Urinary bladder (tissue), 4 donors: ENCODE data around the gene SUN5. TPM values are rescaled to one million over a fixed set of nuclear protein-coding genes. Genes with fewer than 3 reads are reported as not detected.
"Not testable (repeated sequence)": the region's sequence is repeated elsewhere in the genome, so short reads cannot be mapped to it uniquely, and the experiment has no call there.

ENCODE experiments used
- DNase-seq: peaks from one replicate; pipeline ENCODE4 v3.0.0-alpha.2; 2015; ENCODE audit errors: extremely low spot score
- H3K27ac ChIP-seq: one replicate; pipeline ENCODE4 v1.5.1; 2013; ENCODE audit warnings: low read depth, mild to moderate bottlenecking, moderate library complexity
- H3K36me3 ChIP-seq: one replicate; pipeline ENCODE4 v1.6.1; 2013; ENCODE audit warnings: mild to moderate bottlenecking, moderate library complexity; ENCODE audit not compliant: insufficient read depth
- H3K4me1 ChIP-seq: one replicate; pipeline ENCODE4 v1.6.1; 2013; ENCODE audit warnings: mild to moderate bottlenecking, moderate library complexity; ENCODE audit not compliant: insufficient read depth
- H3K4me3 ChIP-seq: one replicate; pipeline ENCODE4 v1.5.1; 2013; ENCODE audit warnings: low read depth, low read length
- WGBS: extraction: QIAGEN DNeasy Blood & Tissue Kit; methylation state at CpG from one replicate; pipeline ENCODE4 v1.1.7; 2013; 5-methylcytosine and 5-hydroxymethylcytosine counted together
- polyA plus RNA-seq: library from polyadenylated mRNA; stranded (reverse); fragments of 200-250 nt; gene quantifications from one replicate; pipeline ENCODE4 v1.2.3, GENCODE V29; 2013
- total RNA-seq: library from RNA; depleted of rRNA; stranded (reverse); fragments of >200 nt; gene quantifications from one replicate; pipeline ENCODE4 v1.2.3, GENCODE V29; 2014
- donor health status: healthy with polysubstance abuse.
- donor health status: healthy.

The SUN5 gene
- total and polyA plus RNA-seq, 2 donors, result not detected

- no peak for DNase-seq
- H3K36me3 ChIP-seq, result no peaks in the 10 kb centered on the region
- no peak overlapping the region for H3K27ac ChIP-seq
- no peak overlapping the region for H3K4me3 ChIP-seq
- no peaks in the 10 kb centered on the region for H3K4me1 ChIP-seq
- 81% methylated on average over 16 of the region's 16 CpGs for WGBS
Measured at GRCh38 chr20:32966881-32967781, 37.1 kb downstream of the SUN5 start.

- 90% methylated on average over 4 of the region's 4 CpGs for WGBS
- H3K4me3 ChIP-seq, result no peak overlapping the region
- no peak for DNase-seq
- H3K4me1 ChIP-seq, result no peaks in the 10 kb centered on the region
- H3K36me3 ChIP-seq, result no peaks in the 10 kb centered on the region
- no peak overlapping the region for H3K27ac ChIP-seq
Measured at GRCh38 chr20:32966382-32966781, 37.9 kb downstream of the SUN5 start.

GRCh38 chr20:32965581-32966373 lies 38.5 kb downstream of the SUN5 start:
- no peak for DNase-seq
- WGBS, result 75% methylated on average over 12 of the region's 12 CpGs
- Histone ChIP-seq H3K4me3 (no peak overlapping the region), H3K36me3 (no peaks in the 10 kb centered on the region), H3K4me1 (no peaks in the 10 kb centered on the region), H3K27ac (no peak overlapping the region)

- Histone ChIP-seq H3K4me1 (no peaks in the 10 kb centered on the region), H3K4me3 (no peak overlapping the region), H3K36me3 (no peaks in the 10 kb centered on the region), H3K27ac (no peak overlapping the region)
- WGBS, result 79% methylated on average over 8 of the region's 8 CpGs
- DNase-seq, result no peak
Measured at GRCh38 chr20:32965115-32965514, 39.1 kb downstream of the SUN5 start.

- 91% methylated on average over 6 of the region's 6 CpGs for WGBS
- Histone ChIP-seq H3K4me3 (no peak overlapping the region), H3K27ac (no peak overlapping the region), H3K4me1 (no peaks in the 10 kb centered on the region), H3K36me3 (no peaks in the 10 kb centered on the region)
- no peak for DNase-seq
Measured at GRCh38 chr20:32964575-32964974, 39.7 kb downstream of the SUN5 start.

- no peaks in the 10 kb centered on the region for H3K36me3 ChIP-seq
- WGBS, result 74% methylated on average over 5 of the region's 5 CpGs
- no peak overlapping the region for H3K4me3 ChIP-seq
- H3K27ac ChIP-seq, result no peak overlapping the region
- no peak for DNase-seq
- H3K4me1 ChIP-seq, result no peaks in the 10 kb centered on the region
Measured at GRCh38 chr20:32963176-32963575, 41.1 kb downstream of the SUN5 start.

- H3K4me3 ChIP-seq, DNase-seq: not testable (repeated sequence)
- 88% methylated on average over 11 of the region's 11 CpGs for WGBS
Measured at GRCh38 chr20:32962646-32963045, 41.6 kb downstream of the SUN5 start.

GRCh38 chr20:32962053-32962452 lies 42.2 kb downstream of the SUN5 start:
- Histone ChIP-seq H3K4me1 (no peaks in the 10 kb centered on the region), H3K4me3 (no peak overlapping the region), H3K27ac (no peak overlapping the region), H3K36me3 (no peaks in the 10 kb centered on the region)
- DNase-seq, result no peak
- WGBS, result 83% methylated on average over 5 of the region's 5 CpGs

More at GRCh38 chr20:32962646-32963045, 41.6 kb downstream of the SUN5 start:
- H3K4me1 ChIP-seq, H3K27ac ChIP-seq, H3K36me3 ChIP-seq: not testable (repeated sequence)

- Histone ChIP-seq H3K4me1 (no peaks in the 10 kb centered on the region), H3K36me3 (no peaks in the 10 kb centered on the region), H3K27ac (no peak overlapping the region), H3K4me3 (no peak overlapping the region)
- DNase-seq, result no peak
- WGBS, result 87% methylated on average over 28 of the region's 28 CpGs
Measured at GRCh38 chr20:32960849-32961731, 43.1 kb downstream of the SUN5 start.

GRCh38 chr20:32960222-32960518 lies 44.1 kb downstream of the SUN5 start:
- no peak for DNase-seq
- H3K4me1 ChIP-seq, result no peaks in the 10 kb centered on the region
- H3K36me3 ChIP-seq, result no peaks in the 10 kb centered on the region
- no peak overlapping the region for H3K4me3 ChIP-seq
- H3K27ac ChIP-seq, result no peak overlapping the region

GRCh38 chr20:32959351-32960221 lies 44.6 kb downstream of the SUN5 start:
- no peaks in the 10 kb centered on the region for H3K36me3 ChIP-seq
- H3K4me1 ChIP-seq, result no peaks in the 10 kb centered on the region
- WGBS, result 87% methylated on average over 14 of the region's 14 CpGs
- no peak overlapping the region for H3K27ac ChIP-seq
- no peak for DNase-seq
- H3K4me3 ChIP-seq, result no peak overlapping the region

- Histone ChIP-seq H3K36me3 (no peaks in the 10 kb centered on the region), H3K27ac (no peak overlapping the region), H3K4me3 (no peak overlapping the region), H3K4me1 (no peaks in the 10 kb centered on the region)
- DNase-seq, result no peak
Measured at GRCh38 chr20:32958574-32958973, 45.7 kb downstream of the SUN5 start.

- Histone ChIP-seq H3K4me3 (no peak overlapping the region), H3K4me1 (no peaks in the 10 kb centered on the region), H3K36me3 (no peaks in the 10 kb centered on the region), H3K27ac (no peak overlapping the region)
- 86% methylated on average over 5 of the region's 5 CpGs for WGBS
- no peak for DNase-seq
Measured at GRCh38 chr20:32957459-32957858, 46.8 kb downstream of the SUN5 start.
